ENCODE data around the gene NEXN. TPM values are rescaled to one million over a fixed set of nuclear protein-coding genes. Genes with fewer than 3 reads are reported as not detected.

Gene NEXN
- total and polyA plus RNA-seq, 2 experiments from 2014 or later = 2.6 to 11.8 TPM

GRCh38 chr1:77925518-77925917, 37.1 kb downstream of the NEXN start (continued):
- TF ChIP-seq, protein P1, sequence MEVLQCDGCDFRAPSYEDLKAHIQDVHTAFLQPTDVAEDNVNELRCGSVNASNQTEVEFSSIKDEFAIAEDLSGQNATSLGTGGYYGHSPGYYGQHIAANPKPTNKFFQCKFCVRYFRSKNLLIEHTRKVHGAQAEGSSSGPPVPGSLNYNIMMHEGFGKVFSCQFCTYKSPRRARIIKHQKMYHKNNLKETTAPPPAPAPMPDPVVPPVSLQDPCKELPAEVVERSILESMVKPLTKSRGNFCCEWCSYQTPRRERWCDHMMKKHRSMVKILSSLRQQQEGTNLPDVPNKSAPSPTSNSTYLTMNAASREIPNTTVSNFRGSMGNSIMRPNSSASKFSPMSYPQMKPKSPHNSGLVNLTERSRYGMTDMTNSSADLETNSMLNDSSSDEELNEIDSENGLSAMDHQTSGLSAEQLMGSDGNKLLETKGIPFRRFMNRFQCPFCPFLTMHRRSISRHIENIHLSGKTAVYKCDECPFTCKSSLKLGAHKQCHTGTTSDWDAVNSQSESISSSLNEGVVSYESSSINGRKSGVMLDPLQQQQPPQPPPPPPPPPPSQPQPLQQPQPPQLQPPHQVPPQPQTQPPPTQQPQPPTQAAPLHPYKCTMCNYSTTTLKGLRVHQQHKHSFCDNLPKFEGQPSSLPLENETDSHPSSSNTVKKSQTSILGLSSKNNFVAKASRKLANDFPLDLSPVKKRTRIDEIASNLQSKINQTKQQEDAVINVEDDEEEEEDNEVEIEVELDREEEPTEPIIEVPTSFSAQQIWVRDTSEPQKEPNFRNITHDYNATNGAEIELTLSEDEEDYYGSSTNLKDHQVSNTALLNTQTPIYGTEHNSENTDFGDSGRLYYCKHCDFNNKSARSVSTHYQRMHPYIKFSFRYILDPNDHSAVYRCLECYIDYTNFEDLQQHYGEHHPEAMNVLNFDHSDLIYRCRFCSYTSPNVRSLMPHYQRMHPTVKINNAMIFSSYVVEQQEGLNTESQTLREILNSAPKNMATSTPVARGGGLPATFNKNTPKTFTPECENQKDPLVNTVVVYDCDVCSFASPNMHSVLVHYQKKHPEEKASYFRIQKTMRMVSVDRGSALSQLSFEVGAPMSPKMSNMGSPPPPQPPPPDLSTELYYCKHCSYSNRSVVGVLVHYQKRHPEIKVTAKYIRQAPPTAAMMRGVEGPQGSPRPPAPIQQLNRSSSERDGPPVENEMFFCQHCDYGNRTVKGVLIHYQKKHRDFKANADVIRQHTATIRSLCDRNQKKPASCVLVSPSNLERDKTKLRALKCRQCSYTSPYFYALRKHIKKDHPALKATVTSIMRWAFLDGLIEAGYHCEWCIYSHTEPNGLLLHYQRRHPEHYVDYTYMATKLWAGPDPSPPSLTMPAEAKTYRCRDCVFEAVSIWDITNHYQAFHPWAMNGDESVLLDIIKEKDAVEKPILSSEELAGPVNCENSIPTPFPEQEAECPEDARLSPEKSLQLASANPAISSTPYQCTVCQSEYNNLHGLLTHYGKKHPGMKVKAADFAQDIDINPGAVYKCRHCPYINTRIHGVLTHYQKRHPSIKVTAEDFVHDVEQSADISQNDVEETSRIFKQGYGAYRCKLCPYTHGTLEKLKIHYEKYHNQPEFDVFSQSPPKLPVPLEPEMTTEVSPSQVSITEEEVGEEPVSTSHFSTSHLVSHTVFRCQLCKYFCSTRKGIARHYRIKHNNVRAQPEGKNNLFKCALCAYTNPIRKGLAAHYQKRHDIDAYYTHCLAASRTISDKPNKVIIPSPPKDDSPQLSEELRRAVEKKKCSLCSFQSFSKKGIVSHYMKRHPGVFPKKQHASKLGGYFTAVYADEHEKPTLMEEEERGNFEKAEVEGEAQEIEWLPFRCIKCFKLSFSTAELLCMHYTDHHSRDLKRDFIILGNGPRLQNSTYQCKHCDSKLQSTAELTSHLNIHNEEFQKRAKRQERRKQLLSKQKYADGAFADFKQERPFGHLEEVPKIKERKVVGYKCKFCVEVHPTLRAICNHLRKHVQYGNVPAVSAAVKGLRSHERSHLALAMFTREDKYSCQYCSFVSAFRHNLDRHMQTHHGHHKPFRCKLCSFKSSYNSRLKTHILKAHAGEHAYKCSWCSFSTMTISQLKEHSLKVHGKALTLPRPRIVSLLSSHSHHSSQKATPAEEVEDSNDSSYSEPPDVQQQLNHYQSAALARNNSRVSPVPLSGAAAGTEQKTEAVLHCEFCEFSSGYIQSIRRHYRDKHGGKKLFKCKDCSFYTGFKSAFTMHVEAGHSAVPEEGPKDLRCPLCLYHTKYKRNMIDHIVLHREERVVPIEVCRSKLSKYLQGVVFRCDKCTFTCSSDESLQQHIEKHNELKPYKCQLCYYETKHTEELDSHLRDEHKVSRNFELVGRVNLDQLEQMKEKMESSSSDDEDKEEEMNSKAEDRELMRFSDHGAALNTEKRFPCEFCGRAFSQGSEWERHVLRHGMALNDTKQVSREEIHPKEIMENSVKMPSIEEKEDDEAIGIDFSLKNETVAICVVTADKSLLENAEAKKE (CRISPR knock-in tag; IDR thresholded peaks at IDR 0.05) = no peak
- TF ChIP-seq POLR2AphosphoS5 (IDR thresholded peaks at IDR 0.05; ENCODE audit: low read depth) (no peak), ZNF114 (CRISPR knock-in tag; IDR thresholded peaks at IDR 0.05) (no peak), EZH2phosphoT487 (IDR thresholded peaks at IDR 0.05; ENCODE audit: unreplicated experiment) (no peak), CREB1 (CRISPR knock-in tag; IDR thresholded peaks at IDR 0.05; ENCODE audit: low read depth) (no peak), JUNB (IDR thresholded peaks at IDR 0.05; ENCODE audit: unreplicated experiment) (no peak), NANOG (IDR thresholded peaks at IDR 0.05; ENCODE audit: borderline replicate concordance) (no peak), ETS1 (IDR thresholded peaks at IDR 0.05) (no peak), EZH2 (IDR thresholded peaks at IDR 0.05; ENCODE audit: low read depth, unreplicated experiment) (no peak)
- TF ChIP-seq, protein P2, sequence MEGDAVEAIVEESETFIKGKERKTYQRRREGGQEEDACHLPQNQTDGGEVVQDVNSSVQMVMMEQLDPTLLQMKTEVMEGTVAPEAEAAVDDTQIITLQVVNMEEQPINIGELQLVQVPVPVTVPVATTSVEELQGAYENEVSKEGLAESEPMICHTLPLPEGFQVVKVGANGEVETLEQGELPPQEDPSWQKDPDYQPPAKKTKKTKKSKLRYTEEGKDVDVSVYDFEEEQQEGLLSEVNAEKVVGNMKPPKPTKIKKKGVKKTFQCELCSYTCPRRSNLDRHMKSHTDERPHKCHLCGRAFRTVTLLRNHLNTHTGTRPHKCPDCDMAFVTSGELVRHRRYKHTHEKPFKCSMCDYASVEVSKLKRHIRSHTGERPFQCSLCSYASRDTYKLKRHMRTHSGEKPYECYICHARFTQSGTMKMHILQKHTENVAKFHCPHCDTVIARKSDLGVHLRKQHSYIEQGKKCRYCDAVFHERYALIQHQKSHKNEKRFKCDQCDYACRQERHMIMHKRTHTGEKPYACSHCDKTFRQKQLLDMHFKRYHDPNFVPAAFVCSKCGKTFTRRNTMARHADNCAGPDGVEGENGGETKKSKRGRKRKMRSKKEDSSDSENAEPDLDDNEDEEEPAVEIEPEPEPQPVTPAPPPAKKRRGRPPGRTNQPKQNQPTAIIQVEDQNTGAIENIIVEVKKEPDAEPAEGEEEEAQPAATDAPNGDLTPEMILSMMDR (conservative IDR thresholded peaks at IDR 0.05; ENCODE audit: low read depth in 2 of 2) = no peak

Measured in GM23338 (cell line).